ENCODE measurements around the gene INTS6.

Gene INTS6

DNA sequence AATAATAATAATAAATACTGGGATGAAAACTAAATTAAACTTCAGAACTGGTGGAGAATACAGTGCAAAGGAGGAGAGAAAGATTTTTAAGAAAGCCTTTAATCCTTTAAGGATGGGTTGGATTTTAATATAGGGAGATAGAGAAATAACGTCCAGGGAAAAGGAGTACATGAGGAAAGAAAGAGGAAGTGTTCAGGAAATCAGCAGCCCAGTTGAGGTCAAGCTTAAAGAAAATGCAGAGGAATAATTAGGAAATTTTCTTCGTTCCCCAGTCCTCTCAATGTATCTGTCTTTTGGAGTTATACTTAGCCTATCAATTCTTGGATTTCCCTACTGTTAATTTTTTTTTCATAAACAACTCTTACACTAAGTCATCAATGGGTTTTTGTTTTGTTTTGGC, 47.7 kb downstream of the INTS6 start:
- no peak for DNase-seq (ENCODE audit: low read depth)

DNA sequence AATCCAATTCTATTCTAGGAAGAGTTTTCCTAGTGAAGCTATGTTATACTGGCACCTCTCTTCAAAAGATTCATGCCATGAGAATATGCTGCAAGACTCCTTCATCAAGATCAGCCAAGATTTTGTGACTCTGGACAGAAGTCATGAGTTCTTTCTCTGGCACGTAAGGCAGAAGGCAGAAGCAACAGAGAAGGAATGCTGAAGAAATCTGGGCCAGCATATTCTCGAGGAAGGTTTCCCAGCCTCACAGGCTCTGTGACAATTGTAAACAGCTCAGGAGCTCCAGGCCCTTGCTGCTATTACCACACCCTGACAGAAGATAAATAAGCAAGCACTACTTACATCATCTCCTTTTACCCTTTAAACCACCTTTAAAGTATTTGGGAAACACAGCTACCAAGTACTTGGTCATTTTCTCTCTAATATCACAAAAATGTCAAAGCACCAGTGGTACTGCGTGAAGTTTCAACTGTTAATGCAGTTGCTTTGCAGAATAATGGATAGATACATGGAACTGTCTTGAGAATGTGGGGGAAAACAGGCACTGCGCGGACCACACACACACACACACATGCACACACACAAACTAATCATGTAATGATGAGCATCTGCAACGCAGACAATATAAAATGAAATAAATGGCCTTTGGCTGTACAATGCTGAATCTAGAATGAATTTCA, 55.4 kb downstream of the INTS6 start:
- peak; percentile 95 for DNase-seq (ENCODE audit: low read depth)

DNA sequence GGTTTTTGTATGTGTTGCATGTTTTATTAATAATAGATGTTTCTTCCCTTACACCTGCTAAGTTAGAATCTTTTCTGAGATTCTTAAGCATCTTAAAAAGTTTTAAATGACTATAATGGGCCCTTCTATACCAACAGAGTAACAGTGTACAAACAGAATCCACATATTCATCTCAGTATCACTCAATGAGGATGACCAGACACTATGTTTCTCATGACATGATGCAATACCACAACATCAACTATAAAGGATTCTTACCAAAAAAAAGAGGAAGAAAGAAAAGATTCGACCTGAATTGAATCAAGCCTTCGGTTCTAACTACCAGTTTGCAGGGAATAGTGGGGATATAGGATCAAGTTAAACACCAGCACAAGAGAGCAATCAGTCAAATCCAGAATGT, 56.5 kb downstream of the INTS6 start:
- peak; percentile 49 for DNase-seq (ENCODE audit: low read depth)

DNA sequence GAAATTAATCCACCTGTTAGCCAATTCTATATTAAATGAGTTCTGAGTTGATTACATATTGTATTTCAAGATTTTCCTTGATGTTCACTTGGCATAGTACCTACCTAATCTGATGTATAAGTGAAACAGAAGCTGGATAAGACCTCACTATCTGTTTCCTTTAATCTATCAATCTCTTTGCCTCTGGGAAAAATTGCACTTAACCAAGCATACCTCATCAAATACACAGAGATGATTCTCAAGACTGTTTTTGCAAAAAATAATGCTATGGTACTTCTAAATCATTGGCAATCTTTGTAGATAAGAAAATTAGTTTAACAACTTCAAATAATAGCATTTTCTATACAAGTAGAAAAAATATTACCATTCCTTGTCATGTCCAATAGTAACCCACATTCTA, 58.1 kb downstream of the INTS6 start:
- DNase-seq (ENCODE audit: low read depth): no peak

DNA sequence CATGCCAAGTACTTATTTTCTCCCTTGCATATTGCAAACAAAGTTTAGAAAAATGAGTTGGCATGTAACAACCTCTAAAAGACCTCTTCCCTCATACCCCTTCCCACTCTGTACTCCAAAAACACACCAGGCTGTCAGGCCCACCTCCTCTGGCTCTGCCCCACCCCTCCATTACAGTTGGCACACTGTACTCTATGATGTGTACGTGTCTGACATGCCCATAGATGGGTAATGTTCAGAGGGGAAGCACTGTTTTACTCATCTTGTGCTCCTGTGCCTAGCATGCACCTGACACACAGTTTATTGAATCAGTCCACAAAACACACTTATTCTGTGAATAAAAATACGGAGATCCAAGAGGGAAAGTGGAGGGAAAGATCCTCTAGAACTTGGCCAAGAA, 67.7 kb downstream of the INTS6 start:
- no peak for DNase-seq (ENCODE audit: low read depth)

DNA sequence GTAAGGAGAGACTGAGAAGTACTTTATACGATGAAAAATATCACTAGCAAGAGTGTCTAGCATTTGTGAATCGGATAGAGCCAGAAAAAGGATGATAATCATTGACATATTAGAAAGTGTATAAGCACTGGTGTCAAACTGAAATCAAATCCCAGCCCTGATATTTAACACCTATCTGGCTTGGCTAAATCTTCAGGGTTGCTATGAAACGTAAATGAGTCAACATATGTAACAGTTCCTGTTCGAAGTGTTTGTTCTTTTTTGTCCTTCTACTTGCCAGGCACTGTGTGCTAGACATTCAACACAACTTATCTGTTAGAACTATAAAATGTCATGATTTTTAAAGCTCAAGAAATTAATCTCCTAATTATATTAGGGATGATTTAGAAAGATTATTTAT, 72.6 kb downstream of the INTS6 start:
- peak; percentile 76 for DNase-seq (ENCODE audit: low read depth)

DNA sequence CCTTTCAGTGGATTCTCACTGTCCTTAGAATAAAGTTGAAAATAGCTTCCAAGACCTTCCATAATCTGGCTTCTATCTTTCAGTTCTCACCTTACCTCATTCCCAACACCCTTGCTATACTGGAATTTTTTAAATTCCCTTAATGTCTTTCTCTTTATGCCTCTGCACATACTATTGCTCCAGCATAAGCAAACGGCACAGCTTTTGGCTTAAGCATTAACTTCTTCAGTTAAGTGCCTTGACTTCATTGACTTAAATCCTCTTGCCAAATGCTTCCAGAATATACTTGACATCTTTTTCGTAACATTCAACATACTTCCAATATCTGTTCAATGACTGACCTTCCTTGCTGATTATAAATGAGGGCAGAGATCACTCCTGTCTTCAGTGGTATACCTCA, 79.4 kb downstream of the INTS6 start:
- no peak for DNase-seq (ENCODE audit: low read depth)

DNA sequence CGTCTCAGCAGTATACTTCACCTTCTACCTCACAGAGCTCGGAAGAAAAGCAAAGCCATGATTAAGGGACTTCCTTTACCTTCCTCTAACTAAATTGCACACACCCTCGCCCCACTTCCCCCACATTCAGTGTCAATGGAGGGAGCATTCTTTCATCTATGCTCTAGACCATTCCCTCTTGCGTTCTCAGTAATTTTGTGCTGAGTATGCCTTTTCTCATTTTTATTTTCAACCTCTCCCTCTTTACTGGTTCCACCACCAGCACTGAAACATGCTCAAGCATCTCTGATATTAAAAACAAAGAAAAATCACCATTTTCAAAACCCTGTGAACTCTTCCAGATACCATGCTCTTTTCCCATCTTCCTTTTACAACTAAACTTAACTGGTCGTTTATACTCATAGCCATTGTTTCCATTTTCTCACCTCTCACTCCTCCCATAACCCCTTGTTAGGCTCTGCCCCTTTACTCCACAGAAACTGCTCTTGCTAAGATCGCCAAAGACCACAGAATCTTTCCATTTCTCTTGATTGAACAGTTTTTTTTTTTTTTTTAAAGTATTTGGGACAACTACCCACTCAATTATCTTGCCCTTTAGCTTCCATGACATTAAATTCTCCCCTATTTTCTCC, 81.0 kb downstream of the INTS6 start:
- no peak for DNase-seq (ENCODE audit: low read depth)

DNA sequence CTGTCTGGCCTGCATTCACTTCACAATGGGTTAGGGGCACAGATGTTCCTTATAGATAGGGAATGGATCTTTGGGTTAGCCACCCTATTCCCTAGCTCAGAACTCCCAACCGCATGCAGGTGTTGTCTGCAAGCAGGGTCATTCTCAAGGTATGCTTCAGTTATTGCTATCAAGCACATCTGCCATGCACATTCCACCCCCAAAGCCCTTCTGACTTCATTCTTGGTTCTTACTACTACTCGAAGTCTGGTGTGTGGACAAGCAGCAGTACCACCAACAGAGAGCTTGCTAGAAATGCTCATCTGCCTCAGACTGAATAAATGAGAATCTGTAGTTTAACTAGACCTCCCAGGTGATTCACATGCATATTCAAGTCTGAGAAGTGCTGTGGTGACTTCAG, 82.0 kb downstream of the INTS6 start:
- DNase-seq (ENCODE audit: low read depth): no peak

DNA sequence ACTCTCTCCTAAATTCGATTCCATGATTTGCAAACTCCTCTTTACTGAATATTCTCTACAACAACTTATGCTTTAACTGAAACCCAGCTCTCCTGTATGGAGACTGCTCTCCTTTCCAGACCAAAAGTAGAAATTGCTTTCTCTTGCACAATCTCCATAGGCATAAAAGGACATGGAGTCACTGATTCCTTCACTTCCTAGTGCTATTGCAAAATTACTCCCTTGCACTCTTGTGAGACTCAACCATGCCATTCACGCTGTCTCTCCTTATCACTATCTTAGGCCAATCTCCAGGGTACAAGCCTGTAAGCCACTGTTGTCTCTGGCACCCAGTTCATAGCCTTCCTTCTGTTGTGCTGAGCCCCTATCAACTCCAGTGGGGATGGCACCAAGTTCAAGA, 82.7 kb downstream of the INTS6 start:
- peak; percentile 78 for DNase-seq (ENCODE audit: low read depth)

DNA sequence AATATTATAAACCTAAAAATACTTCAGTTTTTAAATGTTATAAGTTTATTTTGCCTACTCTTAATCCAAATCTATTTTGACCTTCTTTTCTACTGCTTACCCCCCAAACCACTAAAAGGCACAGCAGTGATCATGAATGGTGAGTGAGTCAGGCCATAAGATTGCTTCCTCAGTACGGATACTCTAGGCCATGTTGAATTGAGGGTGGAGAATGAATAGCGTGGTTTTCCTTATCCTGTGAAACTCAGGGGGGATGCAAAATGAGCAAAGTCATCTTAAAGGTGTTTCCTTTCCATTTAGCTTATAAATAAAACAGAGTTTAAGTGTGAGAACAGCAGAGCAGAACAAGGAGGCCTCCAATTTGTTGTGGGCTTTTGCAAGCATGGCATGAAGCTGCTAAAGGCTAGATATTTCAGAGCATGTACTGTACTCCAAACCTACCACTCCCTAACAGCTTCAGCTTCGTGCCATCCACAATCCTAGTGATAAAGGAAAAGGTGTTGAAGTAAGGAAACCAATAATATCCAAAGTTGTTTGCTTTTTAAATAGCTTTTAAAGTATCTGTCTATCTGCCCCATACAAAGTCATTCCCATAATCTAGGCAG, 88.3 kb downstream of the INTS6 start:
- peak; percentile 81 for DNase-seq (ENCODE audit: low read depth)

DNA sequence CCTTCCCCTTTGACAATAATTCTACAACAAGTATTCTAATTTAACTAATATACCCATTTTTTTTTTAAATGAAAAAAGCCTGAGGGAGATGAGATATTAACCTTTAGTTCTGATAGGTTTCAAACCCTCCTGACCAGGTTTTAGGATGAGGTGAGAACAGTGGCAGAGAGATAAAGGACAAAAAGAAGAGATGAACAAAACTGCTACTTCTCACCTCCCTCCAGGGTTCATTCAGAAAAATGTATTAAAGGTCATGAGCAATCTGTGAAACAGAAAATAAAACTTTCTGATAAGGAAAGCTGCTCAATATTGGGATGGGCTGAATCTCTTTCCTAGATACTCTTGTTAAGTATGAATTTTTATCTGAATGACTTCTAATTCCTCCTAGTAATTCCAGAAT, 89.2 kb downstream of the INTS6 start:
- DNase-seq (ENCODE audit: low read depth): no peak

DNA sequence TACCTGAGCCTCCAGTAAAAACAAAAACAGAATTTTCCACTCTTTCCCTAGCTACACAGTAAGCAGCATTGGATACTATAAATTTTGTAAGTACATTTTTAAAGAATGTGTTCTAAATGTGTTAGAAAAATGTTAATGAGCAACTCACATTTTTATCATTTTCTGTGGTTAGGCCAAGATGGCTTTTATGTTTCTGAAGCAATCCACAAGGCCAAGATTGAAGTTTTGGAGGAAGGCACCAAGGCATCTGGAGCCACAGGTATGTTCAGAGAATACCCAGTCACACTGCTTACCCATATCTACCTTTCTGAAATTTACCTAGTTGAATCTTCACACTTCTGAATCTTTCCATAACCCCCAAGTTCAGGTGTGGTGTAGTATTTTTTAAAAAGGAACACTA, 91.7 kb downstream of the INTS6 start:
- no peak for DNase-seq (ENCODE audit: low read depth)

DNA sequence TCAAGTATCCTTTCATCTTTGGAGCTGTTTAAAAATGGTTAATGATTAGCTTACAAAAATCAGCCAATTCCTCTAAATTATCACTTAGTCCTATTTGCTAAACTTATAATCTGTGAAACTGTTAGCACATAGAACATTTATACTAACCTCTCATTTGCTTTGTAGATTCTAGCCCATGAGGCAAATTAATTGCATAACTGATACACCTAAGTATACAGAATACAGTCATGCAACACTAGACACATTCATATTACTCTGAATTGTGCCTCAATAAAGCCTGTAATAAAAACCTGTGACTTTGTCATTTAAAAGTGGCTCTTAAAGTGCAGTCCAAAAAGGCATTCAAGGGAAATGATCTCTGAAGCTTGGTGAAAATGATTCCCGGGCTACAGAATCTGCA, 92.3 kb downstream of the INTS6 start:
- DNase-seq (ENCODE audit: low read depth): no peak

DNA sequence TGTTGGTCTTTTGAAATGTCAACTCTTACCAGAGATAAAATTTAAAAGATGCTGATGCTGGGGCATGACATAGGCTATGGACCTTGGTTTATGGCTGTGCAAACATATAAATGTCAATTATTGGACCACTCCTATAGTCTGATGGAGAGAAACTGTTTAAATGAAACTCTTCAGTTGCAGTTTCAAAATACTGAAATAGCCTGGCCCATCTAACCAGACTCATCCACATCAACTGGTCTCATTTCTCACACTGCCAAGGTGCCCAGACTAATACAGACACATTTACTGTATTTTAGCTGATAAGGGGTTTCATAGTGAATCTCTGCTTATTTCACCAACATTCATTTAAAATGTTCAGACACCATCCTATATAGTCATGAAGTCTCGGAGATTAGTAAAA, 93.5 kb downstream of the INTS6 start:
- no peak for DNase-seq (ENCODE audit: low read depth)

DNA sequence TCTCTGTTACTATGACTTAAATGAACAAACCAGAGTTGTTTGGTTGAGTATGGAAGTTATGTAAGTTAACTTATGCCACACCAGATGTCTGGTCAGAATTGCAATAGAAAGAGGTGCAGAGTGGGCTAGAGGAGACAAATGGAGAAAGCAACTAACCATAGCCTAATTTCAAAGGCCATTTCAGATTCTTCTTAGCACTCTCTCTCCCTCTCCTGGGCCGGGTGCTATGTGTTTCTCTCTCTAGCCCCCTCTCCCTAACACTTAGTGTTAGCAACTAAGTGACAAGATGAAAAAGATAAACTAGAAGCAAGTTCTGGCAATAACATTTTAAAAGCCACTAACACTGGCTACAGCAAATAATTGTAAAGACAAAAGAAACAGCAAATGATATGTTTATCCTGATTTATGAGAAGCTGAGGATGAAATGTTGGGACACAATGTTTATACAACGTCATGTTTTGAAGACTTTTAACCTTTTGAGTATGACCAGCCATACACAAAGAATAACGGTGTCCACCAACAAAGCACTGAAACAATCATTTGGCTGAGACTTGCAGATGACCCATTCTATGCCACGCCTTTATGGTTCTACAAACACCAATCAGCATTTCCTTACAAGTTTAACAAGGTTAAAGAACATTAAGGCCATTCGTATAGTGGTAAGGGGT, 94.8 kb downstream of the INTS6 start:
- no peak for DNase-seq (ENCODE audit: low read depth)

DNA sequence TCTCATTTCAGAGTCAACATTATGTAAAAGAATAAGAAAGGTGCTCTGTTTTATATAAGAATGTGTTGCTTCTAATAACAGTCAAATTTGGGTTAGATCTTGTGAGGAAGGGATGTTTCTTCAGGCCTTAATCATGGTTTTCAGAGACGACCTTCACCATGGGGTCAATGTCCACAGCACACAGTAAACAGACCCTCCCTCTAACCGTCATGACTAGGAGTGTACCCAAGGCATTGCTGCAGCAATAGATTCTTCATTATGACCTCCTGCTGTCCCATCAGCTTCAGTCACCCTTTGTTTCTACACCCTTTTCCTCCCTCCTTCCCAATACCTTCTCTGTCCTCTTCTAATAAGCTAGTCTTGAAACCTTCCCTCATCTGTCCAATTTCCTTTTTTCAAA, 97.6 kb downstream of the INTS6 start:
- DNase-seq (ENCODE audit: low read depth): no peak

DNA sequence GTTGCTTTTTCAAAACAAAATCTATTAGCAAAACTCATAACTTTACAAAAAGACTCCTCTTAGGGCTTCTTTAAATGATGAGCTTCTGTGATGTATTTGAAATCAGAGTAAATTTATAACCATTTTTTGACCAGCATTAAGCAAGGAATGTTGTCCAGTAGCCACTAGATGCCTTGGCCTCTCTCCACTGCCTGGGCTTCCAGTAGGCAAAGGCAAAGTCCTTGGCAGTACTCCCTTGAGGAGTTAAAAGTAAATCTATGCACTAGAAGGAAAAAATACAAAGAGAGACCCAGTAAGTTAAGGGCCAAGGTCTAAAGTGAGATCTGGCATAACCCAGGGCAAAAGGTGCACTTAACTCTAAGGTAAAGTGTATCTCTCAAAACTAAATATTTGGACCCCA, 103.8 kb downstream of the INTS6 start:
- no peak for DNase-seq (ENCODE audit: low read depth)

DNA sequence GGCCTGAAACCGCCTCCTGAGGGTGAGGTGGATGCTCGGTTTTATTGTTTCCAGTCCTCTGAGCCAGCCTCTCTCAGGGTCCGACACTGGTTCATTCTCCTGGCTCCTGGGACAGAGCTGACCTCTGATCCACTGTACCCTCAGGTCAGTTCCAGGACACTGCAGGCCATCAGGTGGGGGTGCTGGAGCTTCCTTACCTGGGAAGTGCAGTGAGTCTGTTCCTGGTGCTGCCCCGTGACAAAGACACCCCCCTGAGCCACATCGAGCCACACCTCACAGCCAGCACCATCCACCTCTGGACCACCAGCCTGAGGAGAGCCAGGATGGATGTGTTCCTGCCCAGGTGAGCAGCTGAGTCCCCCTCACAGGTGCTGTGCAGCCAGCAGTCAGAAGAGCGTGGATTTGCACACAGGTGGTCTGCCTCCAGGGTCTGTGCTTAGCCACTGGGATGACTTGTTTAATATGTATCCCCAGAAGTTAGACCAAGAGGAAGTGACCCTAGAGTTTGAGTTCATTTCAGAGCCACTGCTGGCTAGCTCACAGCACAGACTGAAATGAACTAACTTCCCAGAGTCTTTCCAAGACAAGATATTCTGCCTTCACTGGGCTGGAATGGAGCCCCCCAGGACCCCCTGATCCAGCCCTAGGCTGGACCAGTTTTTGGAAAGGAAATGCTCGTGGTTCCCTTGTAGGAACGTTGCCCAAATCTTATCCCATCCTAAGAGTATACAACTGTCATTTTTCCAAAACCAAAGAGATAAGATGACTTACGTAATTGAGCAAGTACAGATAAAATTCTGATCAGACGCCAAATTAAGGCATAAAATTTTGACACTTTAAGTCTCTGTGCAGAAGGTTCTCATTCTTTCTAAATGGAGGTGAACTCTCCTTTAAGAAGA, 104.5 kb downstream of the INTS6 start:
- DNase-seq (ENCODE audit: low read depth): no peak

DNA sequence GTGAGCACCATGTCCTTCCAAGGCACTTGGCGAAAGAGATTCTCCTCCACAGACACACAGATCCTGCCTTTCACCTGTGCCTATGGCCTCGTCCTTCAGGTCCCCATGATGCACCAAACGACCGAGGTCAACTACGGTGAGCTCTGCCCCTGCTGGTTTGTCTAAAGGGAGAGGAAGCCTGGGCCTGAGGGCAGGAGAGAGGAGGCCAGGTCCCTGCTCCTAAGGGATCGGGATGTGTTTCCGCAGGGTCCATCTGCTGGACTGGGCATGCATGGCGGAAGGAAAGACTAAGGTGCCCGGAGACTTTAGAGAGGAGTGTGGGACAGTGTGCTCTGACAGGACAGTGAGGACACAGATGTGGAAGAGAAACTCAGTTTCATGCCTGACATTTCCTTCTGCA, 105.7 kb downstream of the INTS6 start:
- no peak for DNase-seq (ENCODE audit: low read depth)

DNA sequence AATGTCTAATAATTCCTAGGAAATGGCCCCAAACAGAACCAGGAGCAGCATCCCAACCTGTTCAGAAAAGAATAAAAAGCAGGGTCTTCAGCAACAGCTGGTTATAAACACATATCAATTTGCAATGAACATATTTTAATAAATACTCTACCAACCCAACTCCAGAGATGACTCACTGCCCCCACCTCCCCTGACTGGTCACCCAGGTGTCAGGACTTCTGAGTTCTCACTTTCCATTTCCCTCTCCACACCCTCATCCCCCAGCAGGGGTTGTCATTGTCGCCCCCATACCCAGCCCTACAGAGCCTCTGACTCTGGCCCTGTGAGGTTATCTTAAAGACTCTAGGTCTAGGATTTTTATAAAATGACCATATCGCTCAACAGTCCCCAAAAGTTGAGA, 106.4 kb downstream of the INTS6 start:
- no peak for DNase-seq (ENCODE audit: low read depth)

DNA sequence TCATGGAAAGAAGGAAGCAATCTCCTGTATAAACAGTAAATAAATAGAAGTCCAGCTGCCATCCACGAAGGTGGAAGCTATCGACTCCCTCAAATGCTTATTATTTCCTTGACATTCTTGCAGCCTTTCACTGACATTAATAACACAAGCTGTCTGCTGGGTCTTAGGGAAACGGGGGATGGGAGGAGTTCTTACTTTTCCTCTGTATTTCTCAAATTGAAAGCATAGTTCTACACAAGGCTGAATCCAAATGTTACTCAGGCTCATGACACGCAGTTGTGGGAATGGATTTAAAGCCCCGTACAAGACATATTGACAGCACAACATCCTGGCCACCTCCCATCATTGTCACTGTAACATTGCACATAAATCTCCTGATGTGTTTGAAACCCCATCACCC, 109.4 kb downstream of the INTS6 start:
- no peak for DNase-seq (ENCODE audit: low read depth)
